Skeletal muscle satellite cell (primary cell): ENCODE measurements around the gene EIF2B4.

Experiments
- H3K27me3 ChIP-seq: 2 replicates; pipeline ENCODE4 v1.7.0; 2013; ENCODE audit warnings: low read length; ENCODE audit not compliant: control insufficient read depth, insufficient read depth
- H3K36me3 ChIP-seq: 2 replicates; pipeline ENCODE4 v1.7.0; 2013; ENCODE audit warnings: mild to moderate bottlenecking, control low read depth, low read length; ENCODE audit not compliant: insufficient read depth
- H3K4me1 ChIP-seq: 2 replicates; pipeline ENCODE4 v1.7.0; 2013; ENCODE audit warnings: low read length; ENCODE audit not compliant: control insufficient read depth, insufficient read depth
- H3K4me2 ChIP-seq: 2 replicates; pipeline ENCODE4 v1.7.0; 2013; ENCODE audit warnings: mild to moderate bottlenecking, low read length
- H3K4me3 ChIP-seq: 2 replicates; pipeline ENCODE4 v1.7.0; 2013; ENCODE audit warnings: low read length
- H3K9ac ChIP-seq: 2 replicates; pipeline ENCODE4 v1.7.0; 2013; ENCODE audit warnings: mild to moderate bottlenecking, low read depth, low read length, moderate library complexity
- H3K9me3 ChIP-seq: replicated peaks from 2 replicates; pipeline ENCODE4 v1.7.0; 2013; ENCODE audit warnings: mild to moderate bottlenecking, control low read depth, low read length

EIF2B4 gene

DNA sequence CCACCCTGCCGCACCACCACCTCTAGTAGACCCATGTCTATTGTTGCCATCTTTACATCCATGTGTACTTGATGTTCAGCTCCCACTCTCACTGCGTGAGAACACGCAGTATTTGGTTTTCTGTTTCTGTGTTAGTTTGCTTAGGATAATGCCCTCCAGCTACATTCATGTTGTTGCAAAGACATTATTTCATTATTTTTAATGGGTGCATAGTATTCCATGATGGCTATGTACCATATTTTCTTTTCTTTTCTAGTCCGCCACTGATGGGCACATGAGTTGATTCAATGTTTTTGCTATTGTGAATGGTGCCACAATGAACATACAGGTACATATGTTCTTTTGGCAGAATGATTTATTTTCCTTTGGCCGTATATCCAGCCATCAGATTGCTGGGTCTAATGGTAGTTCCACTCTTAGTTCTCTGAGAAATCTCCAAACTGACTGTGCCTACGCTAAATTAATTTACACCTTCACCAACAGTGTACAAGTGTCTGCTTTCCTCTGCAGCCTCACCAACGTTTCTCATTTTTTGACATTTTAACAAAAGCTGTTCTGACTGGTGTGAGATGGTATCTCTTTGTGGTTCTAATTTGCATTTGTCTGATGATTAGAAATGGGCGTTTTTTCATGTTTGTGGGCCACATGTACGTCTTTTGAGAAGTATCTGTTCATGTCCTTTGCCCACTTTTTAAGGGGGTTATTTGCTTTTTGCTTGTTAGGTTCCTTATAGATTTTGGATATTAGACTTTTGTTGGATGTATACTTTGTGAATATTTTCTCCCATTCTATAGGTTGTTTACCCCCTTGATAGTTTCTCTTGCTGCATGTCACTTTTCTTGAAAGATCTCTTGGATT lies 20.9 kb upstream of the EIF2B4 start:
- H3K4me1 ChIP-seq, result no peaks in the 10 kb centered on the region
- no peak overlapping the region for H3K4me2 ChIP-seq
- H3K4me3 ChIP-seq, result no peak overlapping the region
- H3K36me3 ChIP-seq, result peaks cover 10% of the 10 kb centered on the region
- no peaks in the 10 kb centered on the region for H3K27me3 ChIP-seq
- no peaks in the 10 kb centered on the region for H3K9me3 ChIP-seq
- H3K9ac ChIP-seq, result no peak overlapping the region

DNA sequence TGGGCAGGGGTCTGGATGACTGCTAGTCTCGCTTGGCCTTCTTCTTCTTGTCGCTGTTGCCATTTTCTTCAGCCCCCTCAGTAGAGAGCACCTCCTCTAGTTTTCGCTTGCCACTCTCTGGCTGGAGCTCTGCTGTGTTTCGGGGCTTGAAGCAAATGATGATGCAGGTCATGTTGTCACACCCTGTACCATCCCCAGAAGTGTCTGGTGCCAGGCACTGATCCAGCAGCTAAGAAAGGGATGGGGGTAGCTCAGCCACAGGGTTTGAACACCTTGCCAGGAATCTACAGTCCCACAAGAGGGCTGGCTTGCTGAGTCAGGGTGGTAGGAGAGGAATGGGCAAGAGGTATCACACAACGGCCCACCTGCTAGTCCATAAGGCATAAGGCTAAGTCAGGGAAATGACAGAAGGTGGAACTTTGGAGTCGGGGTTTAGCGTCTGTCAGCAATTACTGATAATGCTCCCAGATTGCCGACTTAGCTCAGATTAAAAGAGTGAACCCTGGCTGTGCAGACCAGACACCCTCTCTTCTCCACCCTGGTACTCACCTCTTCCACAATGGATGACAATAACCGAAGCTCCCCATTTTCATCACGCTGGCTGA lies 11.5 kb upstream of the EIF2B4 start:
- Histone ChIP-seq H3K36me3 (peaks cover 74% of the 10 kb centered on the region), H3K4me1 (peaks cover 34% of the 10 kb centered on the region), H3K27me3 (no peaks in the 10 kb centered on the region), H3K4me3 (peak overlapping the region; percentile 79), H3K9me3 (no peaks in the 10 kb centered on the region), H3K9ac (peak overlapping the region; percentile 92), H3K4me2 (peak overlapping the region; percentile 98)

DNA sequence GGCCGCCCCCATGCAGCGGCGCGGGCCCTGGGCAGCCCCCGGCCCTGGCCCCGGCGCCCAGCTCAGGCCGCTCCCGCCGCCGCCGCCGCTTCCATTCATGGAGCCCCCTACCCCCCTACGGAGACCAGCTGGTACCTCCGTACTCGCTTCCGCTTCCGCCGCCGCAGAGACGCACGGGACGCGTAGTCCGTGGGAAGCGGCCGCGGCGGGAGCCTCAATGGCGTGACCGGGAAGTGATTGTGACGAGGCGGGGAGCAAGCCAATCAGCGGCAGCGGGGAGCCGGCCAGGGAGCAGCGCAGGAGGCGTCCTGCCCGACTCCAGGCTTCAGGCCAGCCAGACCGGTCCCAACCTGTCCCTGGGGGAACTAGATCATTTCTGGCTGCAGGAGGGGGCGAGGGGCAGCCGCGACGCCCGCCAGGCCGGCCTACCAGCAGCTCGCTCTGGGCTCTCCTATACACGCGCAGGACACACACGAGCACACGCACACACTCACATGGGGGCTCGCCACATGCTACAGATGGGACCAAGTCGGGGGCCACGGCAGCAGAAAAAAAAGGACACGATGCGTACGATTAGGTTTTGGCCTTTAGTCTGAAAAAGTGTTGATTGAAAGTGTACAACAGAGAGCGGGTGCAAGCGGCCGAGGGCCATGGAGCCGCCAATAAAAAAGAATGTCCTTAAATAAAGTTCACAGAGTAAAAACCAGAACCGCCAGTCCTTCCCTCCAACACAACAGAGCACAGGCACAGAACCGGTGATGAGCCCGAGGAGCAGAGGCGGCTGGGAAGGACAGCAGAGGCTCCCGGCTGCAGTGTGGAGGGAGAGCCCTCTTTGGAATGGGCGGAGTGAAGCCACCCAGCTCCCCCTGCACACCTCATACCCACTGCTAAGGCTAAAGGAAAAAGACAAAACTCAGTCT lies 10.7 kb upstream of the EIF2B4 start, which contains the start of gene ZNF513:
Gene ZNF513 (minus strand): TSS at position 109 of the 920 bp plus-strand sequence. CDS start 208 bp downstream, outside the sequence.
- peak within 1 kb of the TSS; percentile 92 for H3K9ac ChIP-seq
- H3K27me3 ChIP-seq, result no peaks in the 10 kb centered on the region
- peak within 1 kb of the TSS; percentile 79 for H3K4me3 ChIP-seq
- H3K4me1 ChIP-seq, result peaks cover 36% of the 10 kb centered on the region
- H3K36me3 ChIP-seq, result peaks cover 78% of the 10 kb centered on the region
- H3K4me2 ChIP-seq, result peak within 1 kb of the TSS; percentile 98
- H3K9me3 ChIP-seq, result no peaks in the 10 kb centered on the region

DNA sequence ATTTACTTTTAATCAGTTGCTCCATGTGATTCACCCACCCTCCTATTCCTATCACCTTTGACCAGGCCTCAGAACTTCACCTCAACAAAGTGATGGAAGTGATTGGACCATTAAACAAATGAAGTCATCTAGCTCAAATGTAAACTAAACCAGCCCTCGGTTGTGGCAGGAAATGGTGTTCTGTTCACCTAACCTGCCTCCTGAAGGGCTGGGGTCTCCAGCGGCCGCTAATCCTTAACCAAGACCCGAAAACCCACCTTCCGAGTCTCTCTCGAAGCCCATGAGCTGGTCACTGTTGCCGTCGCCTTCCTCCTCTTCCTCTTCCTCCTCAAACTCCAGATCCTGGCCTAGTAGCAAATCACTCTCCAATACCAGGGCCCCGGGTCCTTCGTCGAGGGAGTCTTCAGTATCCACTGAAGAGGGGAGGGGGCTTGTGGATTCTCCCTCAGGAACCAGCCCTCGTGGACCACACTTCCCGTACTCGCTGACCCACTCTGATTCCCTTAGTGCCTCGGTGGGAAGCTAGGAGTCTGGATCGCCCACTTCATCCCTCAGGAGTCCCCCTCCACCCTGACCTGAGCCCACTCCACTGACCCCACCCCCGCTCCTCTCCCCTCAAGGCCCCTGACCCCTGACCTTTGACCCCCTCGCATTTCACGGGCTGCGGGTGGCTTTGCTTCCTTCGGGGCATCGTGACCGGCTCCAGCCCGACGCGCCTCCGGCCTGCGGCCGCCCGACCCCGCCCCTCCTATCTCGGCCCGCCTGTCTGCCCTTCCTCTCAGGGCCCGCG lies 9.9 kb upstream of the EIF2B4 start:
- Histone ChIP-seq H3K4me1 (peaks cover 36% of the 10 kb centered on the region), H3K36me3 (peaks cover 78% of the 10 kb centered on the region), H3K4me3 (peak overlapping the region; percentile 79), H3K4me2 (peak overlapping the region; percentile 98), H3K9me3 (no peaks in the 10 kb centered on the region), H3K27me3 (no peaks in the 10 kb centered on the region), H3K9ac (peak overlapping the region; percentile 92)

DNA sequence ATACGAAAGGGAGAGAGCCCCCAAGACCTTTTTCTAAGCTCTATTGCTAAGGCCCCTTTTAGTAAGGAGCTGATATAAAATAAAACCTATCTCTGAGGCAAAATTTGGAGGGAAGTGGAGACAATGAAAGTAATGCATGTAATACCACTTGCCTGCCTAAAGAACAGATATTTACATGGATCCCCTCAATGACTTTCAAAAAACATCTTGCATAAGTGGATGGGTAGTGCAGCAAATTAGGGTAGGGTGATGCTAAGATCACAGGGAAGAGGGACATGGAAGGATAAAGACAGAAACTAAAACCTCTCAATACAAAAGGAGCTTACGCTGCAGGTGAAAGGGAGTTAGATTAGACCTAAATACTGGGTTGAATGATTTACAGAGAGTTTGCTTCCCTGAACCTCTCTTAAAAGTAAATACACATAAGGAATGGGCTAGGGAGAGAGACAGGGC lies 9.3 kb upstream of the EIF2B4 start:
- Histone ChIP-seq H3K36me3 (peaks cover 78% of the 10 kb centered on the region), H3K4me1 (peaks cover 36% of the 10 kb centered on the region), H3K9ac (peak overlapping the region; percentile 92), H3K27me3 (no peaks in the 10 kb centered on the region), H3K9me3 (no peaks in the 10 kb centered on the region), H3K4me3 (peak overlapping the region; percentile 79), H3K4me2 (peak overlapping the region; percentile 98)

DNA sequence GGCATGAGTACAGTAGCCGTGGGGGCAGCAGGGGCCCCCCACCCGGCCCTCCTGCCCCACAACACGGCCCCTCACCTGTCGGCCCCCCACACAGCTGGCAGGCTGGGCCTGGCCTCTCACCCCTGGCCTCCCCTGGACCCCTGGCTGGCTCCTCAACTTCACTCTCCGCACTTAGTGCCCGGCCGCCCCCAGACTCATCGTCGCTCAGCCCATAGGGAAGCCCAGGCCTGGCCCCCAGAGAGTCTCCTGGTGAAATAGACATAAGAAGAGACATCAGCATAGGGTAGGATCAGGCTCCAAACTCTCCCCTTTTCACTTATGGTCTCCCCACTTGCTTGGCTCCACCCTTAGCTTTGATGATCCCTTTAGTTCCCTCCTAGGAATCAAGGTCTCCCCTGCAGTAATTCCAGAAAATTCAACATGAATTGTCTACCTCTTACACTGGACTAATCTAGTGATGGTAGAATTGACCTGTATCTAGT lies 8.7 kb upstream of the EIF2B4 start:
- Histone ChIP-seq H3K4me1 (peaks cover 36% of the 10 kb centered on the region), H3K9me3 (no peaks in the 10 kb centered on the region), H3K4me3 (peak overlapping the region; percentile 79), H3K27me3 (no peaks in the 10 kb centered on the region), H3K36me3 (peaks cover 76% of the 10 kb centered on the region), H3K4me2 (peak overlapping the region; percentile 98), H3K9ac (peak overlapping the region; percentile 92)

DNA sequence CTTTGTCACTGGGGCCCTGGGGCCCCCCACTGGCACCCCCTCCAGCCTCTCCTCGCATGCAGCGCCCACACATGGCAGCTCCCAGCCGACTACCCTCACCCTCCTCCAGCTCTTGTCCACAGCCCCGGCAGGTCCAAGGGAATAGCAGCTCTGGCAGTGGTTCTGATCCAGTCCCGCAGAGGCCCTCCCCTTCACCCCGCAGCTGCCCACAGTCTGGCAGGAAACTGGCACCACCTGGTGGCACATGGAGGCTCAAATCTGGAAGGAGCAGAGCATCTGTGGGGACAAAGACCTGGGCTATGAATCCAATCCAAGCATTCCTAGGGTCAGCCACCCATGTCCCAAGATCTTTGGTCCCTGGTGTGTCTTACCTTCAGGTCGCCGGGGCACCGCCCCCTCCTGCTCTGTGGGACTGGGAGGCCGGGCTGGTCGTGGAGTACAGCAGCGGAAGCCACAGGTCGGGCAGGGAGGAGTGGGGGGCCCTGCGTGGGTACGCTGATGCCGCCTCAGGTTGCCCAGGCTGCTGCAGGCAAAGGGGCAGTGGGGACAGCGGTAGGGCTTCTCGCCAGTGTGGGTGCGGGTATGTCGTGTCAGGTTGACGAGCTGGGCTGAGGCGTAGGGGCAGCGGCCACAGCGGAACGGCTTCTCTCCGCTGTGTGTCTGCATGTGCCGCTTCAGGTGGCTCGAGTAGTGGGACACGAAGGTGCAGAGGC lies 8.1 kb upstream of the EIF2B4 start:
- H3K9ac ChIP-seq, result no peak overlapping the region
- peak overlapping the region; percentile 98 for H3K4me2 ChIP-seq
- peaks cover 36% of the 10 kb centered on the region for H3K4me1 ChIP-seq
- H3K4me3 ChIP-seq, result no peak overlapping the region
- H3K27me3 ChIP-seq, result no peaks in the 10 kb centered on the region
- H3K36me3 ChIP-seq, result peaks cover 74% of the 10 kb centered on the region
- no peaks in the 10 kb centered on the region for H3K9me3 ChIP-seq

DNA sequence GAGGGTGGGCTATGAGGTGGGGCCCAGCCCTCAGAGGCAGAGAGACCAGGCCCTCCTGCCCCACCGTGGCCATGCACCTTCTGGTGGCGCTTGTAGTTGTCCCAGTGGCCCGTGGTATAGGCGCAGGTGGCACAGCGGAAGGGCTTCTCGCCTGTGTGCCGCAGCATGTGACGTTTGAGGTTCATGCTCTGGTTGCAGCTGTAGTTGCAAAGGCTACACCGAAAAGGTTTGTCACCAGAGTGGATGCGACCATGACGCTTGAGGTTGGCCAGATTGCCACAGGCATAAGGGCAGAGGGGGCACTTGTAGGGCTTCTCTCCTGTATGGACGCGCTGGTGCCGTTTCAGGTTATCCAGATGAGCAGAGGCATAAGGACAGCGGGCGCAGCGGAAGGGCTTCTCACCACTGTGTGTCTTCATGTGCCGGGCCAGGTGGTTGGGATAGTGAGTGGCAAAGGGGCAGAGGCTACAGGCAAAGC lies 7.5 kb upstream of the EIF2B4 start:
- Histone ChIP-seq H3K36me3 (peaks cover 76% of the 10 kb centered on the region), H3K27me3 (no peaks in the 10 kb centered on the region), H3K4me3 (no peak overlapping the region), H3K9ac (no peak overlapping the region), H3K4me2 (no peak overlapping the region), H3K9me3 (no peaks in the 10 kb centered on the region), H3K4me1 (peaks cover 37% of the 10 kb centered on the region)

DNA sequence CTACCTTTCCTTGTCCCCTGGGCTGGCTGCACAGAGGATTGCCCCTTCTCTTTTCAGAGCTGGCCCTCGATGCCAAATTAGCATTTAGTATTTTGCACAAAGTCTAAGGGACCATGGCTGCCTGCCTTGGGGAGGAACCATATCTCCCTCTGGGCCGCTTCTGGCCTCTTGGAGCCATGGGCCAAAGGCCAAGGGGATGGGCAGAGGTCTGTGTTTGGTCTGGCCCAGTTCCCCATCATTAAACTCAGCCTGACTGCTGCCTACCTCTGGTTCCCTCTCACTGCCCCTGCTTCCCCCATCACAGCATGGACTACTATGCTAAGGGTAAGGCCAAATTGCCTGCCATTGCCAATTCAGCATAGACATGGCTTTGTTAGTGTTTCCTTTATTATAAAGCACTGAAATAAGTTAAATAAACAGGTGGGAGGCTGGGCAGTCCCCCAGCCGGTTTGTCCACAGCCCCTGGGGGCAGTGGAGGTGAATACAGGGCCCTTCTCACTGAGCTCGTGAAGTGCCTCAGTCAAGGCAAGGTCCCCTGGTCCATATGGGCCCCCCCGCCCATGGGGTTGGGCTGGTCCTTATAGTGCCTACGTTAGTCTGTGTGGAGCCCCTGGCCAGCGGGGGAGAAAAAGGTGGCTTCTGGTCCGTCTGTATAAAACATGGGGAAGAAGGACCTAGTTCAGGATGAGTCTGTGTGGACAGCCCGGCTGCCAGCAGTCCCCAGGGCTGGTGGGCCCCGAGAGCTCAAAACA lies 6.9 kb upstream of the EIF2B4 start:
- Histone ChIP-seq H3K27me3 (no peaks in the 10 kb centered on the region), H3K9me3 (no peaks in the 10 kb centered on the region), H3K9ac (no peak overlapping the region), H3K4me1 (peaks cover 42% of the 10 kb centered on the region), H3K4me3 (no peak overlapping the region), H3K36me3 (peaks cover 77% of the 10 kb centered on the region), H3K4me2 (no peak overlapping the region)
